ENCODE measurements around the gene ARCN1.

- TF ChIP-seq CTCF (IDR thresholded peaks at IDR 0.05; ENCODE audit: poor library complexity, severe bottlenecking), result no peak
- no peak for TF ChIP-seq REST (IDR thresholded peaks at IDR 0.05; ENCODE audit: borderline replicate concordance)
Measured at GRCh38 chr11:118569670-118570069, 2.5 kb upstream of the ARCN1 start.
